GM21360 (cell line): Measurements from ENCODE around the gene KLK1.
"Not testable (repeated sequence)": the region's sequence is repeated elsewhere in the genome, so short reads cannot be mapped to it uniquely, and the experiment has no call there.

Experiments used
- ATAC-seq: cut with Tn5 transposase; IDR thresholded peaks from one replicate; pipeline ENCODE4 v1.9.1; 2021; ENCODE audit warnings: mild to moderate bottlenecking, moderate library complexity; ENCODE audit not compliant: unreplicated experiment

The KLK1 gene

GRCh38 chr19:50817941-50818858 lies 5.4 kb downstream of the KLK1 start:
- ATAC-seq, result peak; percentile 38

DNA sequence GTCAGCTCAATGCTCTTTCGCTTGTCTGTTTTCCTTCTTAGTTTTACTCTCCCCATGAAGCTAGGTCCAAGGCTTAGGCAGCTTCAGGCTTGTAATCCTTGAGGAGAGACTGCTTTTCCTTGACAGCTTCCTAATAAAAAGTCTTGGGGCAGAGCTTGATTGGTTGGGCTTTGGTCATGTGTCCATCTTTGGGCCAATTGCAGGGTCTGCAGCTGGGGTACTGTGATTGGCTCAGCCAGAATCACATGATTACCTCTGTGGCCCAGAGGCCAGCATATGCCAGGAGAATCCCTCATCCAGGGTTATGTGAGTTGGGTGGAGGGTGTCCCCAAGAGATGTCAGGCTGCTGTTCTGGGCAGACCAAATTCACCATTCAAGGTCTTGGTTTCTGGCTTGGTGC lies 8.1 kb downstream of the KLK1 start:
- ATAC-seq, result no peak

- no peak for ATAC-seq
These were observed 8.7 kb downstream of the KLK1 start for GRCh38 chr19:50814883-50815282.

GRCh38 chr19:50812474-50812873 lies 11.1 kb downstream of the KLK1 start:
- no peak for ATAC-seq

- not testable (repeated sequence) for ATAC-seq
These were observed 11.9 kb downstream of the KLK1 start for GRCh38 chr19:50811622-50812238.

DNA sequence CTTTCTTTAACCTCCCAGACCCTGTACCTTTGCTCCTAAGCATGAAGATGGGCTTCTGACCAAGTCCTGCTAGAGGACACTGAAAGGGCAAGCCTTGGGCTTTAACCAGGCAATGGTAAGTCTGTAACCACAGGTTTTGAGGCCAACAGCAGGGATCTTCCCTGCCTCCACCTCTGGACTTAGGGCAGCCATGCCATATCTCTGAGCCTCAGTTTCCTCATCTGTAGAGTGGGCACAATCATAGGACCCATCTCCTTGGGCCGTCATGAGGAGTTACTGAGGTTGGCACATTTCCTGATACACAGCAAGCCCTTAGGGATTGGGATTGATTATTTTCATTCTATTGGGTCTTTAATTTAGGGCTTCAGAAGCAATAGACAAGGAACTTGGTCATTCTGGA lies 14.7 kb downstream of the KLK1 start:
- no peak for ATAC-seq

DNA sequence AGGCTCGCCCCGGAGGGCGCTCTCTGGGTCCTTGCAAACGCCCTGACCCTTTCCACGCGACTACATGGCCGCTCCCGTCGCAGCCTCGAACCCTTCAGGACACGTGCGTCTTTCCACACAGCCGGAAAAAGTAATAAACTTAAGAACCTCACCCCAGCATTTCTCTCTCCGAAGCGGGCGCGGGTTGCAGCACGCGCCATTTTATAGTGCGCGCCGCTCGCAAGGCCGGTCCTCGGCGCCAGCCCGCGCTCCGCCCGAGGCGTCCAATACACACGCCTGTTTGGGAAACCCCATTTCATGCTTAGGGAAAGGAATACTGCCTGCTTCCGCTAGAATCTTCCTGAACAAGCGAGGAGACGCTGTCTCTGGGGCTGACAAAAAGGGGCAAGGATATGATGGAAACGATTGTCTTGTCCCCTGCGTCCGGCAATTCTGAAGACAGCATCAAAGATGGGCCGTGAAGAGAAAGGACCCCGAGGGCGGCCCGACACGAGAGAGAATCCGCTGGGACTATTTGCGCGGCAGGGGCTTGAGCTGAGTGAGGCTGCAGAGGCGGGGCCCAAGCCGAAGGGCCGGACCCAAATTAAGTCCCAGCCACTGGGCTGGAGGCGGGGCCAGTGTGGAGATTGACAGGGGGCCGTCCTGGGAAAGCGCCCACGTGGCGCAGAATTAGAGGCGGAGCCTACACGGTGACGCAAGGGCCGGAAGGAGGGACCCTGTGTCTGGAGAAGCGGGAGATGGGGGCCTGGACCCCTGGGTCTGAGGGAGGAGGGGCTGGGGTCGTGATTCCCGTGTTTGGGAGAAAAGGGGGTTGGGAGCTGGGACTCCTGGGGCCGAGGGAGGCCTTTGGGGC lies 18.9 kb downstream of the KLK1 start:
- ATAC-seq, result peak; percentile 87

DNA sequence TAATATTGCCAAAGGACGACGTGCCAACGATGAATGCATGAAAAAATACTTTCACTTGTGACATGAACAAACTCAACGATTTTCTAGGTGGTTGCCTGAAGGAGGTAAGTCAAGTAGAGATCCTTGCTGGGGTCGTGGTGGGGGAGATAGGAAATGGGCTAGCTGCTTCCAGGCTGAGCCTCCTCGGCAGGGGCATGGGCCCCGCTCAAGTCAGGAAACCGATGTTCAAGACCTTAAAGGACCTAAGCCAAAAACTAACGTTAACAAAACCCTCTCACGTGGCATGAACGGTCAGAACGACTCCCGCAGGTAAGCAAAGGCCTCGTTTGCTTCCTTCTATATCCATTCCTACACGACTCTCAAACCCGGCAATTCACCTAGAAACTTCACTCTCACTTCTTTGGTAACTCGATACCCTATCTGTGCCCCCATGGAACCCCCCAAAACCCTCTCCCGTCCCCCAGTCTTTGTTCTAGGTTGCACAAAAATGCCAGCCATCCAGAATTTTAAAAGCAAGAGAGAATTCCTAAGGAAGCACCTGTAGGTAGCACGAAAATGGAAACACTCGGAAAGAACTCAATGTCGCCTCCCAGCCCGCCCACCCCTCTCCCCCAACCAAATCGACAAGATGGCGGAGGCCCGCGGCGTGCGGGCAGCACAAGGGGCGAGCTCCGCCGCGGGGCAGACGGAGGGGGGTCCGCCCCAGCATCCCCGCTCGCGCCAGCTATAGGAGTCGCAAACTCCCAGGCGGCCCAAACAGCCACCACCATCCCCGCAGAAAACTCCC lies 19.8 kb downstream of the KLK1 start:
- ATAC-seq, result no peak

- ATAC-seq, result no peak
These were observed 22.5 kb downstream of the KLK1 start for GRCh38 chr19:50801107-50801506.

DNA sequence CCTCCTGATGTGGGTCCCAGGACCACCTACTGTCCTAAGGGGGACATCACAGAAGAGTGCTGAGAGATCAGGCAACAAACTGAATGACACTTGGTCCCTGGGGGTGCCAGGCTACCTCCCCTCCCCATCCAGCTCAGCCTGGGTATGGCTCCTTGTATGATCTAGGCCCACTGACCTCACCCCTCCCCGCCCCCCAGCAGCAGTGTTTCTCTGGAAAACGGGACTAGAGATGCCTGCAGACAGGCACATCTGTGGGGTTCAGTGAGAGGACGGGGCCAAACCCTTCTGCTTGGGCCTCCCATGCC lies 24.1 kb downstream of the KLK1 start:
- no peak for ATAC-seq

GRCh38 chr19:50798659-50799546 lies 24.7 kb downstream of the KLK1 start:
- ATAC-seq, result no peak

- ATAC-seq, result no peak
These were observed 25.6 kb downstream of the KLK1 start for GRCh38 chr19:50797781-50798658.

DNA sequence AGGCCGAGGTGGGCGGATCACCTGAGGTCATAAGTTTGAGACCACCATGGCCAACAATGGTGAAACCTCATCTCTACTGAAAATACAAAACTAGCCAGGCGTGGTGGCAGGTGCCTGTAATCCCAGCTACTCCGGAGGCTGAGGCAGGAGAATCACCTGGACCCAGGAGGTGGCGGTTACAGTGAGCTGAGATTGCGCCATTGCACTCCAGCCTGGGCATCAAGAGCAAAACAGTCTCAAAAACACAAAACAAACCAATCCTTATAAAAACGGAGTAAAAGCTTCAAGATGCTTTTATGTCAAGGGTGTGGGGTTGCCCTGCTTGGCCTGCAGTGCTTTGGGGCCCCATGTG lies 26.2 kb downstream of the KLK1 start:
- no peak for ATAC-seq

GRCh38 chr19:50796634-50797428 lies 26.8 kb downstream of the KLK1 start:
- ATAC-seq, result no peak

DNA sequence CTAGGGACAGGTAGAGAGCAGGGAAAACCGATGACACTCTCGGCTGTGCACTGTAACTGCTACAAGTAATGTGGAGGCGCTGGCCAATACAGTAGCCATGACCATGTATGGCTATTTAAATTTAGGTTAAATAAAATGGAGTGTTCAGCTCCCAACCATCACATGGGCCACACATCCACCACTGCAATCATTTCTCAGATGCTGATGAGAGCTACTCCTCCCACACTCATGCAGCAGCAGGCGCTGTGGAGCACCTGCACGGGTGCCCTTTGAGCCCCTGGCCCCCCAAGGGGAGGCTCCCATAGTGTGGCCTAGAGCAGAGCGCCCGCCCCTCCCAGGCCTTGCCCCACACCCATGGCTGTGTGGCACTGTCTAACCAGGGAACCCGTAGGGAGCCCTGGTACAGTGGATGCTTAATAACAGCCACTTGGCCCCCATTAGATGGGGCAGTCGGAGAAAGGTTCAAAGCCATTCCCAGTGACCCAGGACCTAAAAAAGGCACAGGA lies 27.4 kb downstream of the KLK1 start:
- no peak for ATAC-seq

DNA sequence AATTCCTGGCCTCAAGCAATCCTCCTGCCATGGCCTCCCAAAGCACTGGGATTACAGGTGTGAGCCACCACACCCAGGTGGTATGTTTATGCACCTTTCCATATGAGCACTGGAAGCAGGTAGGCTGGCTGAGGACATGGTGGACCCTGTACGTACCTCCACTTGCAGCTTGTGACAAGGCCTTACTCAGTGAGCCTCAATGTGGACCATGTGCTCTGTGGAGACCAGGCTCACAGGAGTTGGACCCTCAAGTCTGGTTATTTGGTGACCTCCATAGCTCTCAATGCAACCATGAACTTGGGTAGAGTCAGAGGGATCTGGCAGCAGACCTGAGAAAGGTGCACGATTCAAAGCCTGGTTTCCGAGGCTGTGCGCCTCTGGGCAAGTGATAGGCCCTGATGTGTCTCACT lies 27.9 kb downstream of the KLK1 start:
- no peak for ATAC-seq

DNA sequence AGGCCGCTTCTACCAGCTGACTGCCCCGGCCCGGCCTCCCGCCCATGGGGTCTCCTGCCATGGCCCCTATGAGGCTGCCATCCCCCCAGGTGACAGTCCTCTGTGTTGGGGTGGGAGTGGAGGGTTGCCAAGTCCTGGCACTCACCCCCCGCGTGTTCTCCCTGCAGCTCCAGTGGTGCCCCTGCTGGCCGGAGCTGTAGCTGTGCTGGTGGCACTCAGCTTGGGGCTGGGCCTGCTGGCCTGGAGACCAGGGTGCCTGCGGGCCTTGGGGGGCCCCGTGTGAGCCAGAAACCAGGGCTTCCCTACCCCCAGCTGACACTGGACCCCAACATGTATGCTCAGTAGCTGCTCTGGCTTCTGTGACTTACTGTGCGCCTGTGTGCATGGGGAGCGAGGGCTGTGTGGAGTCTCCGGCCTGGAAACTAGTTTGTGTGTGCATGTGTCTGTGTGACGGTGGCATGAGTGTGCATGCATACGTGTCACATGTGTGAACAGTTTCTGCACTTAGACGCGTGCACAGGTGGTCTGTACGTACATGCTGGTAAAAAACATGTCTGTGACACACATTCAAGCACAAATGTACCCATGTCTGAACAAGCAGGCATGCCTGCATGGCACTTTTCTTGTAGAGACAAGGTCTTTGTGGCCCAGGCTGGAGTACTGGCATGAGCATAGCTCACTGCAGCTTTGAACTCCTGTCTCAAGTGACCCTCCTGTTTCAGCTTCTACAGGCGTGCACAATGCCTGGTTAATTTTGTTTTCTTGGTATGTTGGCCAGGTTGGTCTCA lies 28.5 kb downstream of the KLK1 start:
- ATAC-seq, result no peak
